ENCODE results near the gene ST6GALNAC3.

The ST6GALNAC3 gene

GRCh38 chr1:76583235-76583868 is 508.8 kb downstream of the ST6GALNAC3 start:
- no peak for DNase-seq (ENCODE audit: low spot score)

- no peak for DNase-seq (ENCODE audit: low spot score)
These were observed 509.4 kb downstream of the ST6GALNAC3 start for GRCh38 chr1:76583875-76584477.

GRCh38 chr1:76585980-76586674 is 511.6 kb downstream of the ST6GALNAC3 start:
- DNase-seq (ENCODE audit: low spot score) = no peak

GRCh38 chr1:76587212-76587611 is 512.7 kb downstream of the ST6GALNAC3 start:
- DNase-seq (ENCODE audit: low spot score) = no peak

GRCh38 chr1:76591461-76591860 is 516.9 kb downstream of the ST6GALNAC3 start:
- no peak for DNase-seq (ENCODE audit: low spot score)

- no peak for DNase-seq (ENCODE audit: low spot score)
These were observed 517.4 kb downstream of the ST6GALNAC3 start for GRCh38 chr1:76591963-76592362.

- DNase-seq (ENCODE audit: low spot score) = no peak
These were observed 518.6 kb downstream of the ST6GALNAC3 start for GRCh38 chr1:76593141-76593540.

GRCh38 chr1:76593618-76594017 is 519.1 kb downstream of the ST6GALNAC3 start:
- no peak for DNase-seq (ENCODE audit: low spot score)

- DNase-seq (ENCODE audit: low spot score) = no peak
These were observed 520.5 kb downstream of the ST6GALNAC3 start for GRCh38 chr1:76595024-76595423.

GRCh38 chr1:76601465-76601864 is 526.9 kb downstream of the ST6GALNAC3 start:
- DNase-seq (ENCODE audit: low spot score) = no peak

GRCh38 chr1:76607717-76608116 is 533.2 kb downstream of the ST6GALNAC3 start:
- no peak for DNase-seq (ENCODE audit: low spot score)

GRCh38 chr1:76611770-76612445 is 537.4 kb downstream of the ST6GALNAC3 start:
- DNase-seq (ENCODE audit: low spot score) = no peak

- no peak for DNase-seq (ENCODE audit: low spot score)
These were observed 539.3 kb downstream of the ST6GALNAC3 start for GRCh38 chr1:76613886-76614285.

- DNase-seq (ENCODE audit: low spot score) = no peak
These were observed 540.9 kb downstream of the ST6GALNAC3 start for GRCh38 chr1:76615253-76616035.

- no peak for DNase-seq (ENCODE audit: low spot score)
These were observed 545.8 kb downstream of the ST6GALNAC3 start for GRCh38 chr1:76620371-76620770.

GRCh38 chr1:76622774-76623528 is 548.4 kb downstream of the ST6GALNAC3 start:
- DNase-seq (ENCODE audit: low spot score) = no peak

GRCh38 chr1:76625886-76626678 is 551.5 kb downstream of the ST6GALNAC3 start:
- DNase-seq (ENCODE audit: low spot score) = no peak

- no peak for DNase-seq (ENCODE audit: low spot score)
These were observed 553.0 kb downstream of the ST6GALNAC3 start for GRCh38 chr1:76627498-76627897.

- no peak for DNase-seq (ENCODE audit: low spot score)
These were observed 553.4 kb downstream of the ST6GALNAC3 start for GRCh38 chr1:76627901-76628300.

GRCh38 chr1:76632136-76632535 is 557.6 kb downstream of the ST6GALNAC3 start:
- no peak for DNase-seq (ENCODE audit: low spot score)

All from cerebellar cortex (tissue), 1 donor.